CD4-positive, alpha-beta T cell (primary cell): ENCODE measurements around the gene EMCN. TPM values are rescaled to one million over a fixed set of nuclear protein-coding genes. Genes with fewer than 3 reads are reported as not detected.
A peak's percentile ranks its signal among the peaks of the same experiment; 100 is the strongest.
"Not testable (repeated sequence)": the region's sequence is repeated elsewhere in the genome, so short reads cannot be mapped to it uniquely, and the experiment has no call there.

Experiments
- ATAC-seq: fragments of 200-7000 bp; cut with Tn5 transposase; one replicate; pipeline ENCODE4 v1.10.0; 2022; ENCODE audit warnings: mild to moderate bottlenecking; ENCODE audit not compliant: poor library complexity
- CTCF ChIA-PET: fragments of 350-600 bp; sonication (Branson Sonifier 250); formaldehyde crosslinking; loops from one replicate; lab custom pipeline; 2021; ENCODE audit warnings: antibody characterized with exemption, inconsistent platforms; lab: Charles Lee
- POLR2A ChIA-PET: fragments of 350-600 bp; sonication (Branson Sonifier 250); formaldehyde crosslinking; loops from one replicate; lab custom pipeline; 2021; ENCODE audit warnings: antibody characterized with exemption, inconsistent platforms; lab: Charles Lee
- DNase-seq, 14 experiments: peaks; one replicate each; pipeline ENCODE4 v3.0.0-alpha.2; 2013 to 2020; ENCODE audit warnings: mixed read lengths in 2 of 14
- H3K27ac ChIP-seq, 2 donors: one replicate each; pipeline versions ENCODE4 v1.5.1 to v1.7.0; 2013; ENCODE audit warnings: low read length in 2 of 2, low read depth in 1 of 2, mild to moderate bottlenecking in 1 of 2
- H3K27me3 ChIP-seq, 2 experiments: 1 replicate in 1 of 2; 2 replicates in 1 of 2; pipeline versions ENCODE4 v1.6.1 to v1.7.0; 2013; ENCODE audit warnings: low read length in 2 of 2, control low read depth in 1 of 2, mild to moderate bottlenecking in 1 of 2, moderate library complexity in 1 of 2; ENCODE audit not compliant: insufficient read depth in 2 of 2, control insufficient read depth in 1 of 2
- H3K36me3 ChIP-seq: one replicate; pipeline ENCODE4 v1.6.1; 2013; ENCODE audit warnings: low read length, control low read depth; ENCODE audit not compliant: insufficient read depth
- H3K4me1 ChIP-seq: one replicate; pipeline ENCODE4 v1.6.1; 2013; ENCODE audit warnings: low read length, control low read depth; ENCODE audit not compliant: insufficient read depth
- H3K4me3 ChIP-seq: one replicate; pipeline ENCODE4 v1.5.1; 2013; ENCODE audit warnings: mild to moderate bottlenecking, low read length, moderate library complexity
- H3K9me3 ChIP-seq, 2 experiments: 1 replicate in 1 of 2; 2 replicates in 1 of 2; pipeline versions ENCODE4 v1.6.1 to v1.7.0; 2013; ENCODE audit warnings: low read length in 2 of 2, mild to moderate bottlenecking in 2 of 2, control low read depth in 1 of 2, moderate library complexity in 1 of 2; ENCODE audit not compliant: control insufficient read depth in 1 of 2, insufficient read depth in 1 of 2
- H3K27ac Mint-ChIP-seq: one replicate; pipeline ENCODE4 v1.8.0; 2020; ENCODE audit warnings: mixed read lengths
- H3K27me3 Mint-ChIP-seq: one replicate; pipeline ENCODE4 v1.8.0; 2021; ENCODE audit warnings: mixed read lengths
- H3K36me3 Mint-ChIP-seq: one replicate; pipeline ENCODE4 v1.8.0; 2021; ENCODE audit warnings: low read depth, mixed read lengths
- H3K4me1 Mint-ChIP-seq: one replicate; pipeline ENCODE4 v1.8.0; 2021; ENCODE audit warnings: low read depth, mixed read lengths
- H3K4me3 Mint-ChIP-seq: one replicate; pipeline ENCODE4 v1.8.0; 2020; ENCODE audit warnings: mild to moderate bottlenecking, mixed read lengths
- H3K9me3 Mint-ChIP-seq: one replicate; pipeline ENCODE4 v1.8.0; 2020; ENCODE audit warnings: mixed read lengths
- intact Hi-C, 2 experiments: fragments of 100-400 bp; cut with DNase I in 1 of 2; cut with micrococcal nuclease in 1 of 2; formaldehyde crosslinking; loops; one replicate each; pipeline versions ENCODE4 v1.15.1 to v1.9.0; 2023 to 2025; cut with DNase I, micrococcal nuclease
- total RNA-seq, 174 experiments: library from RNA in 2 of 174; stranded (reverse) in 2 of 174; gene quantifications; one replicate each; pipeline ENCODE4 v1.2.3 and lab custom pipeline; 2021 to 2026
- TF ChIP-seq, protein P1 (sequence below): fragments of 200-600 bp; IDR thresholded peaks from one replicate; pipeline ENCODE4 v1.8.0; 2022; ENCODE audit warnings: antibody characterized with exemption, mild to moderate bottlenecking

Gene EMCN
- total RNA-seq, 2 experiments from 2014 or later = not detected

DNA sequence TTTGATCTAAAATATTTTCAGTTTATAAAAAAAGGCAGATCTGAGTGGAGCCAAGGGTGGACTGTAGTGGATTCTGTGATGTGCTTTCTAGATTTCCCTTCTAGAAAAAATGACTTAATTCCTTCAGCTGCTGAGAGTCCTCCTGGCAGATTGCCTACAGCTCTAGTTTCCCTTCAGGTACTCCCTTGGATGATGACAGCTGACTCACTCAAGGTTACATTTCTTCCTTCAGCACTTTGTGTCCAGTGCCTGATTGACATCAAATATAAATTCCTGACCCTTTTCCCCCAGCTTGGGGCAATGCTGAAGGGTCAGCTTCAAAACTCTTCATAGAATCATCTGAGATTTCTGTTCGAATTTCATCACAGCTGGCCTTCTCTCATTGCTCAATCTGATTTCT lies 161.7 kb downstream of the EMCN start:
- no peaks in the 10 kb centered on the region for H3K9me3 ChIP-seq
- no peaks in the 10 kb centered on the region for H3K36me3 ChIP-seq
- no peak overlapping the region for H3K4me3 ChIP-seq
- H3K4me1 ChIP-seq = no peaks in the 10 kb centered on the region
- no peaks in the 10 kb centered on the region for H3K36me3 Mint-ChIP-seq
- ATAC-seq (no peak), DNase-seq (no peak)
- intact Hi-C loops = no loop called here
- ChIA-PET POLR2A (no interaction called here), CTCF (no interaction called here)
- H3K27ac Mint-ChIP-seq = no peak overlapping the region
- H3K27ac ChIP-seq = no peak overlapping the region
- H3K27me3 ChIP-seq = no peaks in the 10 kb centered on the region
- no peaks in the 10 kb centered on the region for H3K27me3 Mint-ChIP-seq
- peaks cover 6% of the 10 kb centered on the region for H3K9me3 Mint-ChIP-seq
- H3K4me3 Mint-ChIP-seq = no peak overlapping the region
- no peaks in the 10 kb centered on the region for H3K4me1 Mint-ChIP-seq
- TF ChIP-seq, protein P1, sequence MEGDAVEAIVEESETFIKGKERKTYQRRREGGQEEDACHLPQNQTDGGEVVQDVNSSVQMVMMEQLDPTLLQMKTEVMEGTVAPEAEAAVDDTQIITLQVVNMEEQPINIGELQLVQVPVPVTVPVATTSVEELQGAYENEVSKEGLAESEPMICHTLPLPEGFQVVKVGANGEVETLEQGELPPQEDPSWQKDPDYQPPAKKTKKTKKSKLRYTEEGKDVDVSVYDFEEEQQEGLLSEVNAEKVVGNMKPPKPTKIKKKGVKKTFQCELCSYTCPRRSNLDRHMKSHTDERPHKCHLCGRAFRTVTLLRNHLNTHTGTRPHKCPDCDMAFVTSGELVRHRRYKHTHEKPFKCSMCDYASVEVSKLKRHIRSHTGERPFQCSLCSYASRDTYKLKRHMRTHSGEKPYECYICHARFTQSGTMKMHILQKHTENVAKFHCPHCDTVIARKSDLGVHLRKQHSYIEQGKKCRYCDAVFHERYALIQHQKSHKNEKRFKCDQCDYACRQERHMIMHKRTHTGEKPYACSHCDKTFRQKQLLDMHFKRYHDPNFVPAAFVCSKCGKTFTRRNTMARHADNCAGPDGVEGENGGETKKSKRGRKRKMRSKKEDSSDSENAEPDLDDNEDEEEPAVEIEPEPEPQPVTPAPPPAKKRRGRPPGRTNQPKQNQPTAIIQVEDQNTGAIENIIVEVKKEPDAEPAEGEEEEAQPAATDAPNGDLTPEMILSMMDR = no peak

DNA sequence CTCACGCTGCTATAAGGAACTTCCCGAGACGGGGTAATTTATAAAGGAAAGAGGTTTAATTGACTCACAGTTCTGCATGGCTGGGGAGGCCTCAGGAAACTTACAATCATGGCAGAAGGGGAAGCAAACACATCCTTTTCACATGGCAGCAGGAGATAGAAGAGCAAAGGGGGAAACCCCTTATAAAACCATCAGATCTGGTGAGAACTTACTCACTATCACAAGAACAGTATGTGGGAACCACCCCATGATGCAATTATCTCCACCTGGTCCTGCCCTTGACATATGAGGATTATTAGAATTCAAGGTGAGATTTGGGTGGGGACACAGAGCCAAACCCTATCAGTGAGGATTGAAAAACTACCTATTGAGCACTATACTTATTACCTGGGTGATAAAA lies 165.5 kb downstream of the EMCN start:
- ATAC-seq, H3K4me1 Mint-ChIP-seq, H3K36me3 Mint-ChIP-seq, H3K4me1 ChIP-seq, H3K4me3 Mint-ChIP-seq, H3K27ac ChIP-seq, intact Hi-C loops, H3K27me3 ChIP-seq, H3K27me3 Mint-ChIP-seq, H3K9me3 ChIP-seq, CTCF ChIA-PET, POLR2A ChIA-PET, DNase-seq, H3K36me3 ChIP-seq, H3K4me3 ChIP-seq, H3K27ac Mint-ChIP-seq, H3K9me3 Mint-ChIP-seq: not testable (repeated sequence)

DNA sequence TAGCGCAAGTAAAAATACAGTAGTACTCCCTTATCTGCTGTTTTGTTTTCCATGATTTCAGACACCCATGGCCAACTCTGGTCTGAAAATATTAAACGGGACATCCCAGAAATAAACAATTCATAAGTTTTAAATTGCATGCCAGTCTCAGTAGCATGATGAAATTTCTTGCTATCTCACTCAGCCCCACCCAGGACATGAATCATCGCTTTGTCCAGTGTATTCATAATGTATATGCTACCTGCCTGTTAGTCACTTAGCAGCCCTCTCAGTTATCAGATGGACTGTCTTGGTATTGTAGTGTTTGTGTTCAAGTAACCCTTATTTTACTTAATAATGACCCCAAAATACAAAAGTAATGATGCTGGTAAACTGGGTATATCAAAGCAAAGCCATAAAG lies 169.3 kb downstream of the EMCN start:
- no peaks in the 10 kb centered on the region for H3K9me3 Mint-ChIP-seq
- no peaks in the 10 kb centered on the region for H3K4me1 Mint-ChIP-seq
- POLR2A ChIA-PET = no interaction called here
- no peaks in the 10 kb centered on the region for H3K36me3 Mint-ChIP-seq
- H3K4me3 Mint-ChIP-seq = no peak overlapping the region
- ATAC-seq (no peak), DNase-seq (peak in 1 of 14 experiments; percentile 8)
- Histone ChIP-seq H3K4me3 (no peak overlapping the region), H3K36me3 (no peaks in the 10 kb centered on the region), H3K9me3 (no peaks in the 10 kb centered on the region), H3K27ac (no peak overlapping the region), H3K27me3 (no peaks in the 10 kb centered on the region), H3K4me1 (no peaks in the 10 kb centered on the region)
- H3K27me3 Mint-ChIP-seq = no peaks in the 10 kb centered on the region
- intact Hi-C loops = no loop called here
- H3K27ac Mint-ChIP-seq = no peak overlapping the region
- CTCF ChIA-PET = no interaction called here
- TF ChIP-seq, protein P1 = no peak

DNA sequence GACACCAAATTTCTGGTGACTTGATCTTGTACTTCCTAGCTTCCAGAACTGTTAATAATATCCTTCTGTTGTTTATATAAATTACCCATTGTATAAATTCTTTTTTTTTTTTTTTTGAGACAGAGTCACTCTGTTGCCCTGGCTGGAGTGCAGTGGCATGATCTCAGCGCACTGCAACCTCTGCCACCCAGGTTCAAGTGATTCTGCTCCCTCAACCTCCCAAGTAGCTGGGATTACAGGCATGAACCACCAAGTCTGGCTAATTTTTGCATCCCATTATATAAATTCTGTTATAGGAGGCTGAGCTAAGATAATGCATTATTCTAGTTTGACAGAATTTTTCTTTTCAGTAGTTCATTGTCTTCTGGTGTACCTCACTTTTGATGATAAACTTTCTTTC lies 170.6 kb downstream of the EMCN start:
- Mint-ChIP-seq H3K27ac (no peak overlapping the region), H3K9me3 (no peaks in the 10 kb centered on the region), H3K36me3 (no peaks in the 10 kb centered on the region), H3K4me1 (no peaks in the 10 kb centered on the region), H3K4me3 (no peak overlapping the region), H3K27me3 (no peaks in the 10 kb centered on the region)
- Histone ChIP-seq H3K27me3 (no peaks in the 10 kb centered on the region), H3K36me3 (no peaks in the 10 kb centered on the region), H3K9me3 (no peaks in the 10 kb centered on the region), H3K4me1 (no peaks in the 10 kb centered on the region), H3K4me3 (no peak overlapping the region), H3K27ac (no peak overlapping the region)
- ATAC-seq = no peak
- CTCF ChIA-PET = no interaction called here
- intact Hi-C loops = no loop called here
- POLR2A ChIA-PET = no interaction called here
- no peak for DNase-seq
- TF ChIP-seq, protein P1 = no peak
